Stimulated activated CD4-positive, alpha-beta T cell treated with anti-CD3 and anti-CD28 coated beads, Interleukin-1b, Interleukin-23, amount 100 ng/mL, for 48 hours (primary cell): ENCODE results near the gene ADGRG1.

Experiments used
- DNase-seq: peaks from one replicate; pipeline ENCODE4 v3.0.0-alpha.2; 2020

The ADGRG1 gene

GRCh38 chr16:57636184-57636583, 7.8 kb downstream of the ADGRG1 start:
- DNase-seq, result no peak

- no peak for DNase-seq
Measured at GRCh38 chr16:57637020-57637419, 8.6 kb downstream of the ADGRG1 start.

DNA sequence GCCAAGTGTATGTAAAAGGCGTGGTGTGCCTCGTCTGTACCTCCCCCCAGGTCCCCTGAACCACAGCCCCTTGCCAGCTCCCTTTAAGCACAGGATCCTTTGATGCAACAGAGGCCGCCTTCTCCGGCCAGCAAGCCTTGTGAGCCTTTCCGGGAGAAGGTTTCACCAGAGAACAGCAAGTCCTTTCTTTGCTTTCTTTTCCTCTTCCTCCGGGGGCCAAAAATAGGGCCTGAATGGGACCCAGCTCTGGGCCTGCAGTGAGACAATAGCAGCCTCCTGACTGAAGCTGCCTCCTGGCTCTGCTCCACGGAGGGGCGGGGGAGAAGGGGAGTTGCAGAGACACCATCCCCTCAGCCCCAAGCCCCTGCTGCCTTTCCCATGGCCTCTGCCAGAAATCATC, 9.0 kb downstream of the ADGRG1 start:
- no peak for DNase-seq

GRCh38 chr16:57637965-57638364, 9.5 kb downstream of the ADGRG1 start:
- no peak for DNase-seq

DNA sequence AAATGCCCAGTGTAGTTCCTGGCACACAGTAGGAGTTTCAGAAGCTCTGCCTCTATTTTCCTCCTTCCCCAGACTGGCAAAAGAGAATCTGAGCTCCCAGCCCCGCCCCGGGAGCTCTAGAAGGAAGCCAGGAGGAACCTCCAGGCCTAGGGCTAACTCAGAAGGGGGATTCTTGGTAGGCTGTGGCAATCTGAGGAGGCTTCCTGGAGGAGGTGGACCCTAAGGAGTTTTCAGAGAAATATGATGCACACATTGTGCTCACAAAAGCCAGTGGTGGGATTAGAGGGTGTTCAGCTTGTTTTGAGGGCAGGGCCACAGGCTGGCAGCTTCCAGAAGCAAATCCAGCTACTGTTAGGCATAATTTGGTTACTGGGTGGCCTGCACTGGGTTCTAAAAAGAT, 10.0 kb downstream of the ADGRG1 start:
- no peak for DNase-seq

GRCh38 chr16:57639172-57639887, 10.9 kb downstream of the ADGRG1 start:
- no peak for DNase-seq

GRCh38 chr16:57640185-57640584, 11.8 kb downstream of the ADGRG1 start:
- DNase-seq, result no peak

- DNase-seq, result no peak
Measured at GRCh38 chr16:57640612-57641011, 12.2 kb downstream of the ADGRG1 start.

DNA sequence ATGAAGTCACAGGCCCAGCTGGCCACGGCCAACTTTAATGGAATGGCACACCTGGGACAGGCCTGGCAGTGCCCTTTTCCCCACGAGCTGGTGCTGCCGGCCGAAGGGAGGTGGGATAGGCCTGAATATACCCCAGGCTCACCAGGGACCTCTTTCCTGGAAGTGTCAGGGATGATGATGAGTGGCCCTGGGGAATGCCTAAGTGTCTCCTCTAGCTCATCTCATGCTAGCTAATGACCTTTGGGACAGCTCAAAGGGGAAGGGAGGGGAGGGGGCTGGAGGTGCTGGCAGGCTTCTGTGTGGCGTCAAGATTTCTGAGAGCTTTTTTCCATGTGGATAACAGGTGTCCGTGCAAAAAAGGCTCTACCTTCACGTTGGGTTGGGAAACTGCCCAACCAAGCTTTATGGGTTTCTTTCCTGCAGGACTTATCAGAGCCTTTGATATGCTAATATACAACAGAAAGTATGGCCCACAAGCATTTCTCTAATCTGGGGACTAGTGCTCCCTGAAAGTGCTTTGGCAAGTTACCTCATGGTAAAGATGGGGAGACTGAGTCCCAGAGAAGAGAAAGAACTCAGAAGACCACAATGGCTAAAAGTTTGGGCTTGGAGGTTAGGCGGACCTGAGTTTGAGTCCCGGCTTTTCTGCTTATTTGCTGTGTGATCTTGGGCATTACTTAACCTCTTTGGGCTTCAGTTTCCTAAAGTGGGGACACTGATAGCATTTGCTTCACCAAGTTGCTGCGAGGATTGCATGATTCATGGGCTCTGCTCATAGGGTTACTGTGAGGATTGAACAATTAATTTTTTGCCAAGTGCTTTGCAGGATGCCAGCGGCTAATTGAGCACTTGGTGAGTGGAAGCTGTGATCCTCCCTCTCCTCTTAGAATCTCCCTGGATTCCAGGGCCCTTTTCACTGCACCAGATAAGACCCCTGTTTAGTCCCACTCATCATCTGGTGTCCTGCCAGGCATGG, 14.0 kb downstream of the ADGRG1 start:
- no peak for DNase-seq

DNA sequence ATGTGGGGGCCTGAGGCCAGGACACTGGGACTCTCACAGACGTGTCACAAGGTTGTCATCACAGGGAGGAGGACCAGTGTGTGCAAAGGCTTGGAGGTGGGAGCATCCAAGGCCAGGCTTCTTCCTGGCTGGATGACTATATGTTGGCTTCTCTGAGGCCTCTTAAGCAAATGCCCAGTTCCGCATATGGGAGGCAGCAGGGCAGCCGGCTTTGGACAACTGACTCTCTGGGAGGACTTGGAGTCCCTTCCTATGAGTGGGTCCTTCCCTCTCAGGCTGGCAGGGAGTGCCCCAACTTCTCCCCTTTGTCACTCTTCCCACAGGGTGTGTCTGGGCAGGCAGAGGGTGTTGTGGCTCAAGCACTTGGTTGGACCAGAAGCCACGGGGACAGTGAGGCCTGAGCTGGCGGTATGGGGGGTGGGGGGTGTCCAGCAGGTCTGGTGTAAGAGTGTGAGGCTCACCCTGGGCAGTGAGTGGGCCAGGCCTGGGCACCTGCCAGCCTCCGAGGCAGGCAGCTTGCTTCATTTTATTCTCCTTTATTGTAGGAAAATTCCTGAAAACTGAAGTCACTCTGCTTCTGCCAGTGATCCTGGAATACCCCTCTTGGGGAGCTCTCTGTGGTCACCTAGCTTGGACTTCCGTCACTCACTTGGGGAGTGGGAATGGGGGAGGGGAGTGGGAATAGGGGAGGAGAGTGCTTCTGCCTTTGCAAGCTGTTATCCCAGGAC, 14.9 kb downstream of the ADGRG1 start:
- DNase-seq, result no peak

DNA sequence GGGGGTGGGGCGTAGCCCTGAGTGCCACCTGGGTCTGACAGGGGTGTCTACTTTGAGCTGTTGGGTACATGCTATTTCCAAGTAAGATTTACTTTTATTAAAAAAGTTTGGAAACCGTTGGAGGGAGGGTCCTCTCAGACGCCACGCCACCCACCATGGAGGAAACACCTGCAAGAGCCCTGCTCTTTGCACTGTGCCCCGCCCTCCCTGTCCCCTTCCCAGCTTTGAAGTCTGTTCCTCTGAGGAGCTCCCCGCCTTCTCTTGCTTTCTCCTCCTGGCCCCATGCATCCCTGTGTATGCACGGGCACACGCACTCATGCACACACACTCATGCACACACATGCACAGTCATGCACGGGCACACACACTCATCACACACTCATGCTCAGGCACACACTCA, 15.5 kb downstream of the ADGRG1 start:
- DNase-seq, result no peak

GRCh38 chr16:57644383-57645014, 16.1 kb downstream of the ADGRG1 start:
- DNase-seq, result no peak

GRCh38 chr16:57645169-57645568, 16.7 kb downstream of the ADGRG1 start:
- no peak for DNase-seq

- no peak for DNase-seq
Measured at GRCh38 chr16:57645691-57646387, 17.4 kb downstream of the ADGRG1 start.

DNA sequence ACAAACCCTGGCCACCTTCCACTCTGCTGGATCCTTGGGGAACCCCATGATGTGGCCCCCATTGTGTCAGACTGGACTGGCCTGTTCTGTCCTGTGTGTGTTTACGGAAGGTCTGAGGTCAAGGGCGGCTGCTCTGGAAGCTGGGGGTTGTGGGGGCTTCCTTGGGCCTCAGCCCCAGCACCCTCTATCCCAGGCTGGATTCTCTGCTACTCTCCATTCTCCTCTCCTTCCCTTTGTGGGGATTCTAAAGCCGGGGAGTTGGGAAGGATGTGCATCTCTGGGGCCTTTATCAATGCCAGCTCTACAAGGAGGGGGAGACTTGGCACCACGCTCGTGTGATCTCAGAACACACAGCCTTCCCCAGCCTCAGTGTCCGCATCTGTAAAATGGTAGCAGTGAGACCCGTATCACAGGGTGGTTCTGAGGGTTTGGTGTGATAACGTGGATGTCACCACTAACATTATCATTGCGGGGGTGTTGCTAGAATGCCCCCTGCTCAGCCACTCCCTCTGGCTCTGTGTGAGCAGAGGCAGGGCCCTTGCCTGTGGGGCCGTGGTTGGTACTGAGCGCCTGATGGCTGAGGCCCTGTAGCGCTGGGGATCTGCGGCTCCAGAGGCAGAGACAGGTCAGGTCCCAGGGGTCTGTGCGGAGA, 18.1 kb downstream of the ADGRG1 start:
- DNase-seq, result no peak

- no peak for DNase-seq
Measured at GRCh38 chr16:57647136-57647875, 18.9 kb downstream of the ADGRG1 start.

GRCh38 chr16:57648125-57648524, 19.7 kb downstream of the ADGRG1 start:
- DNase-seq, result no peak

GRCh38 chr16:57648581-57649442, 20.4 kb downstream of the ADGRG1 start:
- peak; percentile 85 for DNase-seq

- DNase-seq, result no peak
Measured at GRCh38 chr16:57649443-57649751, 21.0 kb downstream of the ADGRG1 start.

GRCh38 chr16:57649846-57650245, 21.4 kb downstream of the ADGRG1 start:
- DNase-seq, result no peak
